Osteoblast (primary cell): ENCODE measurements around the gene WDR73. TPM values are rescaled to one million over a fixed set of nuclear protein-coding genes. Genes with fewer than 3 reads are reported as not detected.

Source experiments
- DNase-seq: peaks from one replicate; pipeline ENCODE4 v3.0.0; 2011; ENCODE audit warnings: low spot score, mixed read lengths; ENCODE audit not compliant: insufficient read length; ENCODE audit errors: missing footprints
- H2AFZ ChIP-seq: 2 replicates; pipeline ENCODE4 v1.6.0; 2011; ENCODE audit warnings: mild to moderate bottlenecking, low read length
- H3K27ac ChIP-seq: 2 replicates; pipeline ENCODE4 v1.5.1; 2011; ENCODE audit warnings: mild to moderate bottlenecking, low read depth, low read length, moderate library complexity
- H3K27me3 ChIP-seq: 2 replicates; pipeline ENCODE4 v1.6.0; 2012; ENCODE audit warnings: mild to moderate bottlenecking, control low read depth, inconsistent platforms, low read length, moderate library complexity; ENCODE audit not compliant: insufficient read depth
- H3K36me3 ChIP-seq: 2 replicates; pipeline ENCODE4 v1.5.1; 2011; ENCODE audit warnings: mild to moderate bottlenecking, low read length, control low read depth, moderate library complexity; ENCODE audit not compliant: insufficient read depth
- H3K4me1 ChIP-seq: 2 replicates; pipeline ENCODE4 v1.5.1; 2011; ENCODE audit warnings: mild to moderate bottlenecking, low read length, control low read depth, moderate library complexity; ENCODE audit not compliant: insufficient read depth
- H3K4me2 ChIP-seq: 2 replicates; pipeline ENCODE4 v1.6.0; 2011; ENCODE audit warnings: mild to moderate bottlenecking, low read length; ENCODE audit not compliant: insufficient read depth
- H3K4me3 ChIP-seq: fragments of 200-600 bp; sonication (generic); 3 replicates; pipeline ENCODE4 v1.5.1; 2012; ENCODE audit warnings: mild to moderate bottlenecking, low read length, inconsistent platforms; ENCODE audit not compliant: insufficient read depth
- H3K79me2 ChIP-seq: 2 replicates; pipeline ENCODE4 v1.6.0; 2012; ENCODE audit warnings: mild to moderate bottlenecking, low read length, control low read depth, inconsistent platforms; ENCODE audit not compliant: insufficient read depth
- H3K9me3 ChIP-seq: 2 replicates; pipeline ENCODE4 v1.5.1; 2011; ENCODE audit warnings: low read depth, low read length, control low read depth
- H4K20me1 ChIP-seq: 2 replicates; pipeline ENCODE4 v1.6.0; 2012; ENCODE audit warnings: mild to moderate bottlenecking, low read length, control low read depth; ENCODE audit not compliant: insufficient read depth
- CTCF ChIP-seq: IDR thresholded peaks from 2 replicates; pipeline ENCODE4 v1.5.1; 2011; ENCODE audit warnings: mild to moderate bottlenecking, low read depth, low read length, moderate library complexity; ENCODE audit errors: extremely low read depth
- total RNA-seq: library from RNA; depleted of rRNA; stranded (reverse); fragments of >200 nt; gene quantifications from 2 replicates; pipeline ENCODE4 v1.2.3, GENCODE V29; 2012

WDR73 gene
- total RNA-seq, 1 donor: 35.1 TPM

DNA sequence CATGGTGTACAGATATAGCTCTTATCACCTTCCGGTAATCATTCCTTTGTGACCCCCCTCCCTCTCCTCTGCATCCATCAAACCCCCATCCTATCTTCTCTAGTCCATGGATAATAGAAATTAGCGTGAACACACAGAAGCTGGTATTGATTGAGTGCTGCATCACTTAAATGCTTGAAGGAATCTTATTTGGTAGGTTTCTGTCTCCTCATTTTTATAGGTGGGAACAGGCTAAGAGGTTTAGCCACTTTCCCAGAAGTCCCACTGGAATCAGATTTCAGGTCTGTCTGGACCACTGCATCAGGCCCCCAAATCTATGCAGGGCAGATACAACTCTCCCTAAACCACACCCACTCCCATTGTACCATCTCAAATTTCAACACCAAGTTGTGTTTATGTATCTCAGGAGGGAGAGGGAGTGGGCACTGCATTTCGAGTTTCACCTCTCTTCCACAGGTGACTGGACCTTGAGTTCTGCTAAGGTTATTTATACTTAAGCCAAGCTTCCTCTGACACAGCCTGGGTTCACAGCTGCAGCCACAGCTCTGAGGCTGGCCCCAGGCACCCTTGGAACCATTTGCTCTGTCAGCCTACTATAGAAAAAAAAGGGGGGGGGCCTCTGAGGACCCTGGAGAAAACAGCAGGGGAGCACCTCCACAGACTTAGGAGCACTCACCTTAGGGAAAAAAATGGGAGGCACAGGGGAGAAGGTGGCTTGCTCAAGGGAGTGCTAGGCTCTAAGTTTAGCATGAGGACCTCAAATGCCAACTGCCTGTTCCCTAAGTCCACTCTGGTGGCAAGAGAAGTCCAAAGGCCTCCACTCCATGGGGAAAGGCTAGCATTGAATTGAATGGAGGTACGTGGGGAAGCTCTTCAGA is 6.1 kb upstream of the WDR73 start:
- no peak overlapping the region for H3K4me3 ChIP-seq
- no peaks in the 10 kb centered on the region for H3K79me2 ChIP-seq
- H2AFZ ChIP-seq: no peak overlapping the region
- no peak for TF ChIP-seq CTCF
- H4K20me1 ChIP-seq: no peaks in the 10 kb centered on the region
- peaks cover 11% of the 10 kb centered on the region for H3K4me1 ChIP-seq
- no peaks in the 10 kb centered on the region for H3K27me3 ChIP-seq
- H3K27ac ChIP-seq: no peak overlapping the region
- peaks cover 8% of the 10 kb centered on the region for H3K36me3 ChIP-seq
- no peak overlapping the region for H3K4me2 ChIP-seq
- no peak for DNase-seq
- H3K9me3 ChIP-seq: no peaks in the 10 kb centered on the region

GRCh38 chr15:84658788-84659411 is 4.8 kb upstream of the WDR73 start:
- H3K9me3 ChIP-seq: no peaks in the 10 kb centered on the region
- H3K36me3 ChIP-seq: peaks cover 6% of the 10 kb centered on the region
- DNase-seq: no peak
- TF ChIP-seq CTCF: no peak
- H2AFZ ChIP-seq: no peak overlapping the region
- H3K27ac ChIP-seq: peak overlapping the region; percentile 65
- no peaks in the 10 kb centered on the region for H4K20me1 ChIP-seq
- H3K4me1 ChIP-seq: peaks cover 15% of the 10 kb centered on the region
- H3K4me2 ChIP-seq: peak overlapping the region; percentile 86
- H3K27me3 ChIP-seq: no peaks in the 10 kb centered on the region
- H3K4me3 ChIP-seq: peak overlapping the region; percentile 73
- peaks cover 2% of the 10 kb centered on the region for H3K79me2 ChIP-seq

- H3K9me3 ChIP-seq: no peaks in the 10 kb centered on the region
- H3K4me3 ChIP-seq: peak within 1 kb of the TSS; percentile 73
- no peaks in the 10 kb centered on the region for H4K20me1 ChIP-seq
- no peaks in the 10 kb centered on the region for H3K27me3 ChIP-seq
- peaks cover 3% of the 10 kb centered on the region for H3K36me3 ChIP-seq
- H3K79me2 ChIP-seq: peaks cover 8% of the 10 kb centered on the region
- H3K27ac ChIP-seq: peak within 1 kb of the TSS; percentile 65
- peak within 1 kb of the TSS; percentile 73 for H2AFZ ChIP-seq
- H3K4me2 ChIP-seq: peak within 1 kb of the TSS; percentile 86
- H3K4me1 ChIP-seq: peaks cover 20% of the 10 kb centered on the region
- TF ChIP-seq CTCF: peak; percentile 42
- DNase-seq: peak; percentile 97
Observed at GRCh38 chr15:84658080-84658787, 4.2 kb upstream of the WDR73 start, which contains the start of gene NMB. NMB (minus strand) TSS chr15:84658199; CDS start chr15:84658152, 47 bp downstream.

DNA sequence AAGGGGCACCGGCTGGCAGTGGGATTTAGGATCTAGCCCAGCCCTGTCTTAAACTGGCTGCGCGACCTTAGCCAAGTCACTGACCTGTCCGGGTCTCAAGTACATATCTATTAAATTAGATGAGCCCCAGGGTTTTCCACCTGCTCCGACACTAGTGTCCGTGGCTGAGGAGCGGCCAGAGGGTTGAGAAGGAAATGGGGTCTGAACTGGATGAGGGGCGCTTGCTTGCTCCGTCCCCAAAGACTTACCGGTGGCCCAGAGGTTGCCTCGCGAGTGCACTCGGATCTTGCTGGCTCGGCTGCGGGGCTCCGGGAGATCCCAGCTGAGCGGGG is 3.6 kb upstream of the WDR73 start:
- Histone ChIP-seq H3K79me2 (peaks cover 13% of the 10 kb centered on the region), H3K27me3 (no peaks in the 10 kb centered on the region), H3K4me2 (peak overlapping the region; percentile 86), H3K4me1 (peaks cover 25% of the 10 kb centered on the region), H4K20me1 (no peaks in the 10 kb centered on the region), H3K4me3 (peak overlapping the region; percentile 73), H3K36me3 (peaks cover 3% of the 10 kb centered on the region), H3K9me3 (no peaks in the 10 kb centered on the region), H3K27ac (peak overlapping the region; percentile 49), H2AFZ (peak overlapping the region; percentile 66)
- peak; percentile 75 for DNase-seq
- TF ChIP-seq CTCF: no peak
